ENCODE measurements around the gene CHD2.
A peak's percentile ranks its signal among the peaks of the same experiment; 100 is the strongest.
"Not testable (repeated sequence)": the region's sequence is repeated elsewhere in the genome, so short reads cannot be mapped to it uniquely, and the experiment has no call there.

The CHD2 gene

GRCh38 chr15:92899948-92900730 is at the start of gene CHD2:
Gene CHD2, plus strand, starts transcription at chr15:92900324. Its CDS starts 914 bp downstream, at chr15:92901238.
- peak in 12 of 14 donors; percentile 30 to 73 (median 55) for DNase-seq

GRCh38 chr15:92853222-92853621 is 46.9 kb upstream of the CHD2 start:
- DNase-seq: no peak

GRCh38 chr15:92861742-92862141 is 38.4 kb upstream of the CHD2 start:
- DNase-seq: no peak

- no peak for DNase-seq
These were observed 35.9 kb upstream of the CHD2 start for GRCh38 chr15:92864127-92864814.

- DNase-seq: no peak
These were observed 30.7 kb upstream of the CHD2 start for GRCh38 chr15:92869263-92869940.

- DNase-seq: no peak
These were observed 30.0 kb upstream of the CHD2 start for GRCh38 chr15:92870010-92870591.

- DNase-seq: not testable (repeated sequence)
These were observed 27.2 kb upstream of the CHD2 start for GRCh38 chr15:92872967-92873366.

GRCh38 chr15:92877000-92877399 is 23.1 kb upstream of the CHD2 start:
- DNase-seq: no peak

GRCh38 chr15:92877416-92877815 is 22.7 kb upstream of the CHD2 start:
- DNase-seq: no peak

GRCh38 chr15:92878593-92879053 is 21.5 kb upstream of the CHD2 start:
- no peak for DNase-seq

- DNase-seq: no peak
These were observed 20.0 kb upstream of the CHD2 start for GRCh38 chr15:92879949-92880725.

GRCh38 chr15:92880796-92881195 is 19.3 kb upstream of the CHD2 start:
- DNase-seq: no peak

- DNase-seq: peak in 2 of 14 donors; percentile 21 to 55
These were observed 18.8 kb upstream of the CHD2 start for GRCh38 chr15:92881211-92881754.

GRCh38 chr15:92881802-92882696 is 18.1 kb upstream of the CHD2 start:
- DNase-seq: peak; percentile 83 to 100 (median 99)

- peak in 2 of 14 donors; percentile 59 to 100 for DNase-seq
These were observed 17.4 kb upstream of the CHD2 start for GRCh38 chr15:92882697-92883162.

- peak in 5 of 14 donors; percentile 21 to 70 (median 44) for DNase-seq
These were observed 16.8 kb upstream of the CHD2 start for GRCh38 chr15:92883163-92883875.

- peak in 1 of 14 donors; percentile 19 for DNase-seq
These were observed 16.2 kb upstream of the CHD2 start for GRCh38 chr15:92883876-92884435.

GRCh38 chr15:92884436-92885223 is 15.5 kb upstream of the CHD2 start:
- DNase-seq: no peak
